ENCODE results near the gene ZC3H11A.
"Not testable (repeated sequence)": the region's sequence is repeated elsewhere in the genome, so short reads cannot be mapped to it uniquely, and the experiment has no call there.

The ZC3H11A gene

DNA sequence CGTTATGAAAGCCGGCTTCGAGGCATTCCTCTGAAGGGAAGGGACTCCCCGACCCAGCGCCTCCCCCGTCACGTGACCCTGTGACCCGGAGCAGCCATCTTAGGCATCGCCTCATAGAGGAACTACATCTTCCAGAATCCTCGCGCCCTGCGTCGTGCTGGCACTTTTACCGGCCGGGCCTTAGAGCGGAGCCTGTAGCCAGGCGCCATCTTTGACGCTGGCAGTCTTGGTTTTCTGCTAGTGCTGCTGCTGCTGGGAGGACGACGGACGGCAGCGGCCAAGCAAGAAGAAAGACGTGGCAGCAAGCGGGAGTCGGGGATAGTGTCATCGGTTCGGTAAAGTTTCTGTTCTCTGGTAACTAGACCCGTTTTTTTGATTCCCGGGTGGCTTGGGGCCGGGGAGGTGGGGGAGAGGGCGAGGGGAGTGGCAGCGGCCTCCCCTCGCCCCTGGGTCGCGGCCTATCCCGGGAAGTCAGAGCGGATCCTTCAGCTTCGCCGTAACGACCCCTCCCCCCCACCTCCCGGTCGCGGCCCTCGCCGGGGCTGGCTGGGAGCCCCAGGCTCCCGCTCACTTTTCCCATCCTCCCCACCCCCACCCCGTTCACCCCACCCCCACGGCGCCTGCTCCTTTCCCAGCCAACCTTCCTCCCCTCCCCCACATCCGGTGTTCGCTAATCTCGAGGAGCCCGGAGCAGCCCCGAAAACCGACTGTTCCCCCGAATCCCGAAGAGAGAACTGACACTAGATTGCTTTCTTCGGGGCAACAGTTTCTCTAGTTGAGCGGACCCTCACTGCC, at the start of gene ZC3H11A, which contains the start of gene ZBED6:
TSS of gene ZC3H11A (plus strand) at position 183 of the 795 bp plus-strand sequence. CDS start 21,448 bp downstream, outside the sequence.
TSS of gene ZBED6 (plus strand) at position 183 of the 795 bp plus-strand sequence. CDS start 1,900 bp downstream, outside the sequence.
- TF ChIP-seq, protein P1, sequence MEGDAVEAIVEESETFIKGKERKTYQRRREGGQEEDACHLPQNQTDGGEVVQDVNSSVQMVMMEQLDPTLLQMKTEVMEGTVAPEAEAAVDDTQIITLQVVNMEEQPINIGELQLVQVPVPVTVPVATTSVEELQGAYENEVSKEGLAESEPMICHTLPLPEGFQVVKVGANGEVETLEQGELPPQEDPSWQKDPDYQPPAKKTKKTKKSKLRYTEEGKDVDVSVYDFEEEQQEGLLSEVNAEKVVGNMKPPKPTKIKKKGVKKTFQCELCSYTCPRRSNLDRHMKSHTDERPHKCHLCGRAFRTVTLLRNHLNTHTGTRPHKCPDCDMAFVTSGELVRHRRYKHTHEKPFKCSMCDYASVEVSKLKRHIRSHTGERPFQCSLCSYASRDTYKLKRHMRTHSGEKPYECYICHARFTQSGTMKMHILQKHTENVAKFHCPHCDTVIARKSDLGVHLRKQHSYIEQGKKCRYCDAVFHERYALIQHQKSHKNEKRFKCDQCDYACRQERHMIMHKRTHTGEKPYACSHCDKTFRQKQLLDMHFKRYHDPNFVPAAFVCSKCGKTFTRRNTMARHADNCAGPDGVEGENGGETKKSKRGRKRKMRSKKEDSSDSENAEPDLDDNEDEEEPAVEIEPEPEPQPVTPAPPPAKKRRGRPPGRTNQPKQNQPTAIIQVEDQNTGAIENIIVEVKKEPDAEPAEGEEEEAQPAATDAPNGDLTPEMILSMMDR (conservative IDR thresholded peaks at IDR 0.05; ENCODE audit: low read length), result no peak
- peak; percentile 99 for DNase-seq (ENCODE audit: low read depth)
- peak within 1 kb of the TSS; percentile 89 for H3K4me3 ChIP-seq (ENCODE audit: low read length)

DNA sequence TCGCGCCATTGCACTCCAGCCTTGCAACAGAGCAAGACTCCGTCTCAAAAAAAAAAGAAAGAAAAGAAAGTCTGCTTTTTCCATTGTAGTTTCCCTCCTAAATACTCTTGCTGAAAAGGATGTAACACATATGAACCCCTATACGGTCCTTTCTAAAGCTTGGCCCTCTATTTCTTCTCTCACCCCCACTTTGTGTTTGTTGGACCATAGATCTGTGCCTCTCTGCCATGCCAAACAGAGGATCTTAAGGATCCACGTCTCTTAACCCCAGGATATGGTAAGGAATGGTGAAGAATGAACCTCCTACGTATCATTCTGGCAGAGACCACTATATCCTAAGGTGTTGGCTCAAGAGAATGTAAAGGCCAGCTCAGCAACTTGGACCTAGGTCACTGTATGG, 49.1 kb upstream of the ZC3H11A start:
- no peak overlapping the region for H3K4me3 ChIP-seq (ENCODE audit: low read length)
- TF ChIP-seq, protein P1 (conservative IDR thresholded peaks at IDR 0.05; ENCODE audit: low read length), result no peak
- no peak for DNase-seq (ENCODE audit: low read depth)

DNA sequence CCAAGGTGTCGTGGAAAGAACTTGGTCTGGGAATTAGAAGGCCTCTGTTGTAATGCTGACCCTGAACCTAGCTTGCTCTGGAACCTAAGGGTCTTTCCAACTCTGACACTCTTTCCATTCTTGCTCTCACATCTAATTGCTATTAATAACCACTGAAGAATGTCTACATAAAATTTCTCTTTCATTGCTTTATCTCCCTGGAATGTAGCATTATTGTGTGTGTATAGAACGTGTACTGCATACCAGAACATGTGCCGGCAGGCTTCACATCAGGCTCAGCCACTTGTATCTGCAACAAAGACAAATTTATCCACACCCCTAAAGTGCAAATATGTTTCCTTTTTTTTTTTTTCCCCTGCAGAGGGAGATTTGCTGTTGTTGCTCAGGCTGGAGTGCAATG, 44.4 kb upstream of the ZC3H11A start:
- H3K4me3 ChIP-seq (ENCODE audit: low read length), result no peak overlapping the region
- TF ChIP-seq, protein P1 (conservative IDR thresholded peaks at IDR 0.05; ENCODE audit: low read length), result no peak
- peak; percentile 74 for DNase-seq (ENCODE audit: low read depth)

DNA sequence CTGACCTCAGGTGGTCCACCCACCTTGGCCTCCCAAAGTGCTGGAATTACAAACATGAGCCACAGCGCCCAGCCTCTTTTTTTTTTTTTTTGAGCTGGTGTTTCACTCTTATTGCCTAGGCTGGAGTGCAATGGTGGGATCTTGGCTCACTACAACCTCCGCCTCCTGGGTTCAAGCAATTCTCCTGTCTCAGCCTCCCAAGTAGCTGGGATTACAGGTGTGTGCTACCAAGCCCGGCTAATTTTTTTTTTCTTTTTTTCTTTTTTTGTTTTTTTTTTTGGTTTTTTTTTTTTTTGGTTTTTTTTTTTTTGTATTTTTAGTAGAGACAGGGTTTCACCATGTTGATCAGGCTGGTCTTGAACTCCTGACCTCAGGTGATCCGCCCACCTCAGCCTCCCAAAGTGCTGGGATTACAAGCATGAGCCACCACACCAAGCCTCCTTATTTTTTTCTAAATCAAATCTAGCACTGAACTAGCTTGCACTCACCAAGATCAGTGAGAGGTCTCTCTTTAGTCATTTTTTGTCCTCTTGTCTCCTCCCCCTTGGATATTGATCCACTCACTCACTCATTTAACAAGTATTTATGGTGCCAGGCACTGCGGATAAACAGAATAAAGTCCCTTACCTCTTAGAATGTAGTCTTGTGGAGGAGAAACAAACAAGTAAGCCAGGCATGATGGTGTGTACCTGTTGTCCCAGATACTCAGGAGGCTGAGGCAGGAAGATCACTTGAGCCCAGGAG, 43.6 kb upstream of the ZC3H11A start:
- not testable (repeated sequence) for H3K4me3 ChIP-seq (ENCODE audit: low read length); DNase-seq (ENCODE audit: low read depth)

DNA sequence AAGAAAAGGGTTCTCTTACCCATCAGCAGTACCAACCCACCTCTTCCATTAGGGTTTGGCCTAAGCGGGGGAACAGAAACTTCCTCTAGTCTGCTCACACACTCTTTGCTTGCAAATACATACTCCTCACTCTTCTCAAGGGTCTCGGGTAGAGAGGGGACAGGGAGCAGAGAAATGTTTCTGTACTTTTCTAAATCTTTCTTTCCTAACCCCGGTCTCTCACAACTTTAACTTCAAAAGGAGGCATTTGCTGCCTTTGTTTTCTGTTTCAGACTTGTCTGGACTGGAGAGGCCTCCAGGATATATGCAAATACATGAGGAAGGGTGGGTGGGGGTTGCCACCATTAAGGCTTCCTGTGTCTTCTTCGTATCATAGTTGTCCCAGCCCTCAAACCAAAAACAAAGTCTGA, 41.0 kb upstream of the ZC3H11A start:
- no peak for DNase-seq (ENCODE audit: low read depth)
- TF ChIP-seq, protein P1 (conservative IDR thresholded peaks at IDR 0.05; ENCODE audit: low read length), result no peak
- H3K4me3 ChIP-seq (ENCODE audit: low read length), result no peak overlapping the region

DNA sequence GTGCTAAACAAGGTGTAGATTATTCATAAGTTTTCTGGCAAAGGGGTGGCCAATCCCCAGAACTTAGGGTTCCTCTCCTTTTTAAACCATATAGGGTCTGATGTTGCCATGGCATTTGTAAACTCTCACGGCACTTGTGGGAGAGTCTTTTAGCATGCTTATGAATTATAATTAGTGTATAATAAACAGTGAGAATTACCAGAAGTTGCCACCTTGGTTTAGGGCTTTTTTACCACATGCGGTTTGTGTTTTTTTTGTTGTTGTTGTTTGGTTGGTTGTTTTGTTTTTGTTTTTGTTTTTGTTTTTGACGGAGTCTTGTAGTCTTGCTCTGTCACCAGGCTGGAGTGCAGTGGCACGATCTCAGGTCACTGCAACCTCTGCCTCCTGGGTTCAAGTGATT, 39.4 kb upstream of the ZC3H11A start:
- no peak for DNase-seq (ENCODE audit: low read depth)
- no peak overlapping the region for H3K4me3 ChIP-seq (ENCODE audit: low read length)
- TF ChIP-seq, protein P1 (conservative IDR thresholded peaks at IDR 0.05; ENCODE audit: low read length), result no peak

DNA sequence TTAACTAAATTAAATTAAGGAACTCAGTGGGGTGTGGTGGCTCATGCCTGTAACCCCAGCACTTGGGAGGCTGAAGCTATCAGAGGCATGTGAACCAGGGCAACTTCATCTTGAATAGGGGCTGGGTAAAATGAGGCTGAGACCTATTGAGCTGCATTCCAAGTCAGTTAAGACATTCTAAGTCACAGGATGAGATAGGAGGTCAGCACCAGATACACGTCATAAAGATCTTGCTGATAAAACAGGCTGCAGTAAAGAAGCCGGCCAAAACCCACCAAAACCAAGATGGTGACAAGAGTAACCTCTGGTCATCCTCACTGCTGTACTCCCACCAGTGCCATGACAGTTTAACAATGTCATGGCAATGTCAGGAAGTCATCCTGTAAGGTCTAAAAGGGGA, 36.7 kb upstream of the ZC3H11A start:
- DNase-seq (ENCODE audit: low read depth); H3K4me3 ChIP-seq (ENCODE audit: low read length): not testable (repeated sequence)

DNA sequence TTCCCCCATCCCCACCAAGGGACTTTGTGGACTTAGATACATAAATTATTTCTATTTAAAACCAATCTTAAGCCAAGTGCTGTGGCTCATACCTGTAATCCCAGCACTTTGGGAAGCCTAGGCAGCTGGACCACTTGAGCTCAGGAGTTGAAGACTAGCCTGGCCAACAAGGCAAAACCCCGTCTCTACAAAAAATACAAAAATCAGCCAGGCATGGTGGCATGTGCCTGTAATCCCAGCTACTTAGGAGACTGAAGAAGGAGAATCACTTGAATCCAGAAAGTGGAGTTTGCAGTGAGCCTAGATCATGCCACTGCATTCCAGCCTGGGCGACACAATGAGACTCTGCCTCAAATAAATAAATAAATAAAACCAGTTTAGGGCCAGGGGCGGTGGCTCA, 34.9 kb upstream of the ZC3H11A start:
- no peak for DNase-seq (ENCODE audit: low read depth)
- H3K4me3 ChIP-seq (ENCODE audit: low read length), result no peak overlapping the region
- TF ChIP-seq, protein P1 (conservative IDR thresholded peaks at IDR 0.05; ENCODE audit: low read length), result no peak

DNA sequence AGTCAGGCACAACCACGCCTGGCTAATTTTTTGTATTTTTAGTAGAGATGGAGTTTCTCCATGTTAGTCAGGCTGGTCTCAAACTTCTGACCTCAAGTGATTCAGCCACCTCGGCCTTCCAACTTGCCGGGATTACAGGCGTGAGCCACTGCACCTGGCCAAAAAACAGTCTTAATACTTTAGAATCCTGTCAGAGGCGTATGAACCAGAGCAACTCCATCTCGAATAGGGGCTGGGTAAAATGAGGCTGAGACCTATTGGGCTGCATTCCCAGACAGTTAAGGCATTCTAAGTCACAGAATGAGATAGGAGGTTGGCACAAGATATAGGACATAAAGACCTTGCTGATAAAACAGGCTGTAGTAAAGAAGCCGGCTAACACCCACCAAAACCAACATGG, 33.5 kb upstream of the ZC3H11A start:
- not testable (repeated sequence) for DNase-seq (ENCODE audit: low read depth); H3K4me3 ChIP-seq (ENCODE audit: low read length)

Data from AG10803 (cell line).